Muscle layer of duodenum (tissue), 2 donors: Measurements from ENCODE around the gene NEGR1.

ENCODE experiments used
- H3K27ac ChIP-seq: one replicate; pipeline ENCODE4 v1.7.0; 2013; ENCODE audit warnings: mild to moderate bottlenecking, low read length
- H3K27me3 ChIP-seq: one replicate; pipeline ENCODE4 v1.7.0; 2013; ENCODE audit warnings: low read depth, mild to moderate bottlenecking, control low read depth, low read length
- H3K36me3 ChIP-seq, 2 donors: one replicate each; pipeline ENCODE4 v1.7.0; 2013; ENCODE audit warnings: low read length in 2 of 2, control low read depth in 1 of 2, mild to moderate bottlenecking in 1 of 2; ENCODE audit not compliant: insufficient read depth in 2 of 2, control insufficient read depth in 1 of 2
- H3K4me1 ChIP-seq, 2 donors: one replicate each; pipeline ENCODE4 v1.7.0; 2013; ENCODE audit warnings: low read length in 2 of 2, mild to moderate bottlenecking in 2 of 2, control low read depth in 1 of 2, moderate library complexity in 1 of 2; ENCODE audit not compliant: insufficient read depth in 2 of 2, control insufficient read depth in 1 of 2
- H3K4me3 ChIP-seq, 2 donors: one replicate each; pipeline ENCODE4 v1.7.0; 2013; ENCODE audit warnings: low read length in 2 of 2, low read depth in 1 of 2, mild to moderate bottlenecking in 1 of 2
- H3K9me3 ChIP-seq, 2 donors: one replicate each; pipeline ENCODE4 v1.7.0; 2013; ENCODE audit warnings: low read length in 2 of 2, control low read depth in 1 of 2, mild to moderate bottlenecking in 1 of 2; ENCODE audit not compliant: control insufficient read depth in 1 of 2
- donor health status: healthy.

Gene NEGR1

GRCh38 chr1:72023063-72023930 is 259.0 kb downstream of the NEGR1 start:
- no peak overlapping the region for H3K27ac ChIP-seq
- H3K9me3 ChIP-seq, result no peaks in the 10 kb centered on the region
- no peaks in the 10 kb centered on the region for H3K4me1 ChIP-seq
- no peak overlapping the region for H3K4me3 ChIP-seq
- H3K36me3 ChIP-seq, result no peaks in the 10 kb centered on the region
- H3K27me3 ChIP-seq, result no peaks in the 10 kb centered on the region

GRCh38 chr1:72018562-72018961 is 263.8 kb downstream of the NEGR1 start:
- Histone ChIP-seq H3K27me3 (no peaks in the 10 kb centered on the region), H3K4me1 (no peaks in the 10 kb centered on the region), H3K36me3 (no peaks in the 10 kb centered on the region), H3K27ac (no peak overlapping the region), H3K9me3 (no peaks in the 10 kb centered on the region), H3K4me3 (no peak overlapping the region)

- no peak overlapping the region for H3K4me3 ChIP-seq
These were observed 267.3 kb downstream of the NEGR1 start for GRCh38 chr1:72015006-72015405.

GRCh38 chr1:72013161-72013560 is 269.2 kb downstream of the NEGR1 start:
- Histone ChIP-seq H3K4me1 (no peaks in the 10 kb centered on the region), H3K9me3 (no peaks in the 10 kb centered on the region)

More at GRCh38 chr1:72015006-72015405, 267.3 kb downstream of the NEGR1 start:
- no peaks in the 10 kb centered on the region for H3K9me3 ChIP-seq
- no peaks in the 10 kb centered on the region for H3K36me3 ChIP-seq
- H3K4me1 ChIP-seq, result no peaks in the 10 kb centered on the region
- H3K27ac ChIP-seq, result no peak overlapping the region
- H3K27me3 ChIP-seq, result no peaks in the 10 kb centered on the region

GRCh38 chr1:72011721-72012120 is 270.6 kb downstream of the NEGR1 start:
- Histone ChIP-seq H3K36me3 (no peaks in the 10 kb centered on the region), H3K27ac (no peak overlapping the region), H3K27me3 (no peaks in the 10 kb centered on the region), H3K4me1 (no peaks in the 10 kb centered on the region), H3K4me3 (no peak overlapping the region), H3K9me3 (no peaks in the 10 kb centered on the region)

More at GRCh38 chr1:72013161-72013560, 269.2 kb downstream of the NEGR1 start:
- Histone ChIP-seq H3K36me3 (no peaks in the 10 kb centered on the region), H3K27ac (no peak overlapping the region), H3K27me3 (no peaks in the 10 kb centered on the region), H3K4me3 (no peak overlapping the region)

- Histone ChIP-seq H3K9me3 (no peaks in the 10 kb centered on the region), H3K4me3 (no peak overlapping the region), H3K4me1 (no peaks in the 10 kb centered on the region), H3K36me3 (no peaks in the 10 kb centered on the region), H3K27ac (no peak overlapping the region), H3K27me3 (no peaks in the 10 kb centered on the region)
These were observed 272.3 kb downstream of the NEGR1 start for GRCh38 chr1:72010094-72010431.

- Histone ChIP-seq H3K4me1 (no peaks in the 10 kb centered on the region), H3K27ac (no peak overlapping the region), H3K27me3 (no peaks in the 10 kb centered on the region), H3K36me3 (no peaks in the 10 kb centered on the region), H3K9me3 (no peaks in the 10 kb centered on the region), H3K4me3 (no peak overlapping the region)
These were observed 272.9 kb downstream of the NEGR1 start for GRCh38 chr1:72009173-72010093.

DNA sequence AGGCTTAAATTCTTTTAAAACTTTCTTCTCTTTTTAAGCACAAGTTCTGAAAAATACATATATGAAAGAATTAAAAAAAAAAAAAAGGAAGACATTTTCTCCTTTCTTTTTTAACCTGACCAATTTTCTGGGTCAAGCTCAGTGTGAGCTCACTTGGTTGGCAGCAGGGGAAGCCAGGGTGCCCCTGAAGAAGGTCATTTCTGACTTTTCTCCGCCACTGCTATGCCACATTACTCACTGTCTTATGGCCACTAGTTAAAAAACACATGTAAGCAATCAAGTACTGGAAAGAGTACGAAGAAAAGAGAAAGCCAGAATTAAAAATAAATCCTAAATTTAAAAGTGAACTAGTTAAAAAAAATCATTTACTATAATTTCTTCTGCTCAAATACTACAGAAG is 275.0 kb downstream of the NEGR1 start:
- Histone ChIP-seq H3K9me3 (no peaks in the 10 kb centered on the region), H3K27me3 (no peaks in the 10 kb centered on the region), H3K36me3 (no peaks in the 10 kb centered on the region), H3K27ac (no peak overlapping the region), H3K4me1 (no peaks in the 10 kb centered on the region), H3K4me3 (no peak overlapping the region)

DNA sequence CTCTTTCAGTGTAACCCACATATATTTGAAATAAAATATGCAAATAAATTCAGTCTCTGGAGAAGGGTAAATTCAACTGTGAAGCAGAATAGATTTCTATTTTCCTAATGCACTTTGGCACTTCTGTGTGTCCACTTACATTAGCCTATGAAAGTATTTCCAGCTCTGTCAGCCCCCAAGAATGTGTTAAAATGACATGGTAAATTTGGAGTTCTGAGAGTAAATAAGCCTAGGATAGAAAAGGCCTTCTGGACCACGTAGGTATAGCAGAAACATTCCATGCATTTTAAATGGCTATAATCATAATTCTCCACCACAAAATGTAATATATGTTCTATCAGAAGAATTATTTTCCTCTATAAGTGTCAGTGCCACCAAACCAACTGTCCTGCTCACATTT is 276.2 kb downstream of the NEGR1 start:
- no peaks in the 10 kb centered on the region for H3K36me3 ChIP-seq
- no peaks in the 10 kb centered on the region for H3K27me3 ChIP-seq
- H3K9me3 ChIP-seq, result no peaks in the 10 kb centered on the region
- H3K4me3 ChIP-seq, result no peak overlapping the region
- H3K27ac ChIP-seq, result no peak overlapping the region
- H3K4me1 ChIP-seq, result no peaks in the 10 kb centered on the region

DNA sequence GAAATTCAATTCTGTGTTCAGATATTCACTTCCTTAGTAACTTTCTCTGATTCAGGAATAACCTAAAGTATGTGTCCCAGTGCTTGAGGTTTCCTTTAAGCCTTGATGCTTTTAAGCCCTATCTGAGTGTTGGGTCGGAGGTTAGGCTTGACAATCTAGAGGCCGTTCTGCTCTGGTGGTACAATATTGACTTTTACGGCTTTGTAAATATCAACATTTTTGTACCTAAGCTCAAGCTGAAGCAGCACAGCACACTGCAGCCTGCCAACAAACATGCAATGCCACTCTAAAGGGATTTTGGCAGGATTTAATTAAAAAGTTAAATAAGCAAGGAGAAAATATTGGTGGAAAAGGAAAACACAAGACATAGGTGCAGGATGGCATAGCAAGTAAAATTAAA is 279.2 kb downstream of the NEGR1 start:
- H3K27me3 ChIP-seq, result no peaks in the 10 kb centered on the region
- no peak overlapping the region for H3K4me3 ChIP-seq
- H3K36me3 ChIP-seq, result no peaks in the 10 kb centered on the region
- H3K4me1 ChIP-seq, result no peaks in the 10 kb centered on the region
- H3K27ac ChIP-seq, result no peak overlapping the region
- no peaks in the 10 kb centered on the region for H3K9me3 ChIP-seq

DNA sequence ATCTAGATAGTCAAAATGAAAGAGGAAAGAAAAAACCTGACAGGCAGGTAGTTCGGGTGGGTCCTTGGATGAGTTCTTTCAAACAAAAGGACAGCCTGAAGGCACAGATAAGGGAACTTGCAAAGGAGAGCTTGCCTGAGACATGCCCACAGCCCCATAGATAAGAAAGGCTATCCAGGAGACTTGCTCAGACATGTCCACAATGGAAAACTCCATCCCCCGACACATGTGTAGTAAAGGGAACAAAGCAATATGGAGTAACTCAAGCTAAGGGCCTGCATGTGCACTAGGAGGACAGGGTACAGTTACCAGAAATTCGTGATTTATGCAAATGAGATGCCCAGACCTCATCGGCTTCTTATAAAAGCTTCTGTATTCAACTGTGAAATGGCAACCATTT is 281.5 kb downstream of the NEGR1 start:
- Histone ChIP-seq H3K4me1 (no peaks in the 10 kb centered on the region), H3K4me3 (no peak overlapping the region), H3K27me3 (no peaks in the 10 kb centered on the region), H3K27ac (no peak overlapping the region), H3K36me3 (no peaks in the 10 kb centered on the region), H3K9me3 (no peaks in the 10 kb centered on the region)
